LNCAP (cell line): ENCODE measurements around the gene STK32B.

Source experiments
- CTCF ChIP-seq: fragments of 450-650 bp; IDR thresholded peaks from 2 replicates; pipeline ENCODE4 v1.5.1; 2017; ENCODE audit warnings: mild to moderate bottlenecking

STK32B gene

GRCh38 chr4:5192678-5193077 lies 141.4 kb downstream of the STK32B start:
- TF ChIP-seq CTCF: no peak

GRCh38 chr4:5198656-5199541 lies 147.6 kb downstream of the STK32B start:
- no peak for TF ChIP-seq CTCF

GRCh38 chr4:5199912-5200311 lies 148.6 kb downstream of the STK32B start:
- TF ChIP-seq CTCF: no peak

- TF ChIP-seq CTCF: no peak
These were observed 149.2 kb downstream of the STK32B start for GRCh38 chr4:5200513-5200912.

GRCh38 chr4:5203309-5203992 lies 152.2 kb downstream of the STK32B start:
- no peak for TF ChIP-seq CTCF

GRCh38 chr4:5203993-5204310 lies 152.7 kb downstream of the STK32B start:
- TF ChIP-seq CTCF: no peak

GRCh38 chr4:5204781-5205180 lies 153.5 kb downstream of the STK32B start:
- TF ChIP-seq CTCF: no peak
